T-helper 1 cell treated with Interleukin-12 subunit alpha and Interleukin-12 subunit beta and Interleukin-4 antibody, amounts not matched to agents 30 μg/mL and 1 μg/mL, for 36 hours (primary cell): ENCODE measurements around the gene ICAM1.

Experiments used
- H3K27ac Mint-ChIP-seq: one replicate; pipeline ENCODE4 v1.8.0; 2021; ENCODE audit warnings: mild to moderate bottlenecking, mixed read lengths
- H3K27me3 Mint-ChIP-seq: one replicate; pipeline ENCODE4 v1.8.0; 2021; ENCODE audit warnings: low read depth, mixed read lengths
- H3K36me3 Mint-ChIP-seq: one replicate; pipeline ENCODE4 v1.8.0; 2021; ENCODE audit warnings: low read depth, mixed read lengths
- H3K4me1 Mint-ChIP-seq: one replicate; pipeline ENCODE4 v1.8.0; 2021; ENCODE audit warnings: low read depth, mixed read lengths
- H3K4me3 Mint-ChIP-seq: one replicate; pipeline ENCODE4 v1.8.0; 2021; ENCODE audit warnings: mild to moderate bottlenecking, moderate library complexity, mixed read lengths
- H3K9me3 Mint-ChIP-seq: one replicate; pipeline ENCODE4 v1.8.0; 2021; ENCODE audit warnings: mixed read lengths

Gene ICAM1

DNA sequence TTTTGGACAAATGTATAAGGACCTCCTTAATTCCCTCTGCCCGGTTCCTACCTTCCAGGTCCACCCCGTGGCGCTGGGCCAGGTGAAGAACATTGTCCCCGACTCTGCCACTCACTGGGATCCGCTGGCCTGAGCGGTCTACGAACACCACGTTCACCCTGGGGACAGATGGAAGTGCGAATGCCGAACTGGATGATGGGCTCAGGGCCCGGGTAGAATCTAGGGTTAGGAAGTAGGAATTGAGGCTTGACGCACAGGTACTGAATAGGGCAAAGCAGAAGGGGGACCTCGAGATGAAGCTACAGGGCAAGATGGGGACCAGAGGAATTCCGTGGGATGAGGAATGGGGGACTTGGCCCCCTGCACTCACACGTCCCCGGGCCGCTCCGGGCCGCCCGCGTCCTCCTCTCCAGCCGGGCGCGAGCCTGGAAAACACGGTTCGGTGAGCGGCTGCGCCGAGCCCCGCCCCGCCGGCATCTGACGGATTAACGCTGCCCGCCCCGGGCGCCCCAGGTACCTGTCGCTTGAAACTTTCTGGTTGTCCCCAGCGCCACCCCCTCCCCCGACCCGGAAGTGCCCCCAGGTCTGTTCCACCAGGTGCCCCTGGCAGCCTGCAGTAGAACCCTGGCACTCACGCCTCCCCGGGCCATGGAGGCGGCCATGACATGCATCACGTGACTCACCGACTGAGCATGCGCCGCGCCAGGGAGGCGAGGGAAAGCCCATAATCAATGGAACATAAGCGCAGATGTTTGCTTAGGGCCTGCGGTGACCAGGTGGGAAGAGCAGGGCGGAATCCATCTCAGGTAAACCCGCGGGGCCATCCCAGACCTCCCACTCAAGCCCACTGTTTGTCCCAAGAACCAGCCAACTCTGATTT lies 44.7 kb downstream of the ICAM1 start, which contains the start of gene FDX2:
Gene FDX2, minus strand, starts transcription at position 681 of the 880 bp plus-strand sequence. Its CDS starts 19 bp downstream, at position 662.
- peak within 1 kb of the TSS; percentile 75 for H3K27ac Mint-ChIP-seq

GRCh38 chr19:10316229-10317044 lies 45.5 kb downstream of the ICAM1 start:
- Mint-ChIP-seq H3K27ac (peak overlapping the region; percentile 75), H3K36me3 (peaks cover 13% of the 10 kb centered on the region), H3K27me3 (no peaks in the 10 kb centered on the region)

More for the DNA sequence above, 44.7 kb downstream of the ICAM1 start, which contains the start of gene FDX2:
- Mint-ChIP-seq H3K4me3 (peak within 1 kb of the TSS; percentile 87), H3K36me3 (peaks cover 13% of the 10 kb centered on the region), H3K9me3 (no peaks in the 10 kb centered on the region), H3K4me1 (peaks cover 10% of the 10 kb centered on the region), H3K27me3 (no peaks in the 10 kb centered on the region)

DNA sequence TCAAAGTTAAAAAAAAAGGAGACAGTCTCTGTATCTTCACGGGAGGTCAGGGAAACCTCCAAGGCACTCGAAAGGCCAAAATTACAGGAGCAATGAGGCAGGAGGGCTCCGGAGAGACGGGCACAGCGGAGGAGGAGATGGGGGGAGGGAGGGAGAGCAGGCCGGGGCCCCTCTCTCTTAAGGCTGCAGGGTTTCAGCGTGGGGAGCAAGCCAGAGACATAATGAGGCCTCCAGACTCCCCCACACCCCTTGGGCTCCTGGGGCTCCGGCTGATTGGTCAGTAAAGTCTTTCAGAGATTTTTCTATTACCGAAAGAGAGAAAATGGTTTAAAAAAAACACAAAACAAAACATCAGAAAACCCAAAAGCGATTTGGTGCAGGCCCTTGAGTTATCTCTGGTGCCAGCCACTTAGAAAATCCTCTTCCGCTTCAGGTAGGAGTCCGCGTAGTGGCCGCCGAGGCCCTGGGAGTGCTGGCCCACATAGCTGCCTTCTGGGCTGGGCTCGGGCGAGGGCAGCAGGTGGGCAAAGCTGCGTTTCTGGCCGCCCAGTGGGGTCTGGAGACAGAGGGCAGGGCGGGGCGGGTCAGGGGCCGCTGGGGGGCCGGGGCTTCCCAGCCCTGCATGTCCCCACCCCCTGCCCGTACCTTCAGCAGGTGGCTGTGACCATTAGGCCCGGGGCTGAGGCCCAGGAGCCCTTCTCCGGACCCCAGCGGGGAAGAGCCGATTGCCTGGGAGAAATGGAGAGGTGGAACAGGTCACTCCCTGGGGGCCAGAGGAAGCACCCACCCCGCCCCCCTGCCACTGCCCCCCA lies 46.3 kb downstream of the ICAM1 start:
- no peak overlapping the region for H3K4me3 Mint-ChIP-seq
- peaks cover 18% of the 10 kb centered on the region for H3K36me3 Mint-ChIP-seq
- no peaks in the 10 kb centered on the region for H3K27me3 Mint-ChIP-seq
- no peak overlapping the region for H3K27ac Mint-ChIP-seq
- peaks cover 10% of the 10 kb centered on the region for H3K4me1 Mint-ChIP-seq
- no peaks in the 10 kb centered on the region for H3K9me3 Mint-ChIP-seq

More at GRCh38 chr19:10316229-10317044, 45.5 kb downstream of the ICAM1 start:
- Mint-ChIP-seq H3K4me1 (peaks cover 10% of the 10 kb centered on the region), H3K4me3 (peak overlapping the region; percentile 67), H3K9me3 (no peaks in the 10 kb centered on the region)

DNA sequence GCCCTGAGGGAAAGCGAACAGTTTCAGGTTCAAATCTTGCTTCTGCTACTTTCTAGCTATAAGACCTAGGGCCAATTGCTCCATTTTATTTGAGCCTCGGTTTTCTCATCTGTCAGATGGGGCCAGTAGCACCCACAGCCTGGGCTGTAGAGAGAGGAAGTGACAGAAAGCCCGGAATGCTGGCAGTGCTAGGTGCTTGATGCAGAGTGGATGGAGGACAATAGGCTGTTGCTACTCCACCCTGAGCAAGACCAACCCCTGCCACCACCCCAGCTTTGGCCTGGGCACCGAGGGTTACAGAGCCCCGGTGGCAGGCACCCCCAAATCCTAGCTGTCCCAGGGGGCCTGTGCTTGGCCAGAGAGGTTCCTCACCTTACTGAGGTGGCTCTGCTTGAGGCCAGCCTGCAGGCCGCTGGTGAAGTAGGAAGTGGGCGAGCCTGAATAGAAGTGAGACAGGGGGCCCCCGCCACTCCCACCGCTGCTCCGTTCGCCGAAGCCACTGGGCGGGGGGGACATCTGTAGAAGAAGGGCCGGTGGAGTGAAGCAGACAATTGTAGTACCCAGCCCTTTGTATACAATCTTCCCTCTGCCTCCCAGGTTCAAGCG lies 47.0 kb downstream of the ICAM1 start:
- no peak overlapping the region for H3K27ac Mint-ChIP-seq
- H3K4me1 Mint-ChIP-seq, result peaks cover 10% of the 10 kb centered on the region
- H3K36me3 Mint-ChIP-seq, result peaks cover 18% of the 10 kb centered on the region
- no peak overlapping the region for H3K4me3 Mint-ChIP-seq
- no peaks in the 10 kb centered on the region for H3K27me3 Mint-ChIP-seq
- H3K9me3 Mint-ChIP-seq, result no peaks in the 10 kb centered on the region

- Mint-ChIP-seq H3K4me3 (no peak overlapping the region), H3K9me3 (no peaks in the 10 kb centered on the region), H3K36me3 (peaks cover 18% of the 10 kb centered on the region), H3K27me3 (no peaks in the 10 kb centered on the region), H3K27ac (no peak overlapping the region), H3K4me1 (peaks cover 10% of the 10 kb centered on the region)
These were observed 48.1 kb downstream of the ICAM1 start for GRCh38 chr19:10318807-10319682.

DNA sequence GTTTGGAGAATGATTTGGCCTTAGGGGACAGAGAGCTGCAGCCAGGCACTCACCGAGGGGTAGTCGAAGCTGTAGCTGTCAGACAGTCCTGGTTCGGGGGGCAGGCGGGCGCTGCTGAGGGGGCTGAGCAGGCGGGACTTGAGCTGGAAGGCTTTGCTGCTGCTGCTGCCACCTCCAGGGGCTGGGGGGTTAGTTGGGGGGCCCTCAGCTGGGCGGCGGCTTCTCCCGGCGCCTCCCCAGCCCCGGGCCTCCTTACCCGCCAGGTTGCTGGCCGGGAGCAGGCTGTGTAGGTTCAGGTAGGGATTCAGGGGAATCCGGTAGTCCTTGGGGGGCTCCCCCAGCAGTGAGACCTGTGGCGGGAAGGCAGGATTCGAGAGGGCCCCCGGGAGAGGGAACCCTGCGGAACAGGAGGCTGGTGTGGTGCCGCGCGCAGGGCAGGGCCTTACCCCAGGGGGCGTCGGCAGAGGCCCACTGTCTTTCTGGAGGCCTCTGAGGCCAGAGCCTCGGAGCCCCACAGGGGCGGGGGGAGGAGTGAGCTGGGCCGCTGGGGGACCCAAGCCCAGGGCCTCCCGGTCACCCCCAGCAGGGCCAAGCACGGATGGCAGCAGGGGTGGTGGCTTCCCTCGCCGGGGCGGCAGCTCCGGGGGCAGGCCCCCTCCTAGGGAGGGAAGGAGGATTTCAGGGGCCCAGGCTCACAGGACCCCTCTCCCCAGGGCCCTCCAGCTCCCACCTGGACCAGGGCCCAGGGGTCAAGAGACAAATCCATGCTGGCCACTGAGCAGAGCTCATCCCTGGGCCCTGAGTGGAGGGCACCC lies 49.9 kb downstream of the ICAM1 start:
- H3K27me3 Mint-ChIP-seq, result no peaks in the 10 kb centered on the region
- peaks cover 18% of the 10 kb centered on the region for H3K36me3 Mint-ChIP-seq
- H3K4me1 Mint-ChIP-seq, result peaks cover 3% of the 10 kb centered on the region
- no peak overlapping the region for H3K27ac Mint-ChIP-seq
- no peaks in the 10 kb centered on the region for H3K9me3 Mint-ChIP-seq
- no peak overlapping the region for H3K4me3 Mint-ChIP-seq

- Mint-ChIP-seq H3K4me1 (no peaks in the 10 kb centered on the region), H3K4me3 (no peak overlapping the region), H3K27ac (no peak overlapping the region), H3K27me3 (no peaks in the 10 kb centered on the region), H3K36me3 (peaks cover 15% of the 10 kb centered on the region), H3K9me3 (no peaks in the 10 kb centered on the region)
These were observed 50.5 kb downstream of the ICAM1 start for GRCh38 chr19:10321417-10321797.

GRCh38 chr19:10321874-10322835 lies 51.2 kb downstream of the ICAM1 start:
- H3K36me3 Mint-ChIP-seq, result peaks cover 12% of the 10 kb centered on the region
- H3K27me3 Mint-ChIP-seq, result no peaks in the 10 kb centered on the region
- H3K4me3 Mint-ChIP-seq, result no peak overlapping the region
- no peaks in the 10 kb centered on the region for H3K4me1 Mint-ChIP-seq
- H3K9me3 Mint-ChIP-seq, result no peaks in the 10 kb centered on the region
- no peak overlapping the region for H3K27ac Mint-ChIP-seq

DNA sequence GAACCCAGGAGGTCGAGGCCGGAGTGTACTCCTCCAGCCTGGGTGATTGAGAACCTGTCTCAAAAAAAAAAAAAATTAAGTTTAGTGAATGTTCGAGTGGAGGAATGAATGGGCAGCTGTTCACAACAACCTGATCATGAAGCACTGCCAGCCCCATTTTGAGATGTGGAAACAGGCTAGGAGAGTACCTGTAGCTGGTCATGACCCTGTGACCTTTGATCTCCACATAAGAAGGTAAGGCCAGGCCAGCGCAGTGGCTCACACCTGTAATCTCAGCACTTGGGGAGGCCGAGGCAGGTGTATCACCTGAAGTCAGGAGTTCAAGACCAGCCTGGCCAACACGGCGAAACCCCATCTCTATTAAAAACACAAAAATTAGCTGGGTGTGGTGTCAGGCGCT lies 54.8 kb downstream of the ICAM1 start:
- Mint-ChIP-seq H3K4me3 (no peak overlapping the region), H3K36me3 (peaks cover 9% of the 10 kb centered on the region), H3K9me3 (no peaks in the 10 kb centered on the region), H3K27ac (no peak overlapping the region), H3K4me1 (no peaks in the 10 kb centered on the region), H3K27me3 (no peaks in the 10 kb centered on the region)

DNA sequence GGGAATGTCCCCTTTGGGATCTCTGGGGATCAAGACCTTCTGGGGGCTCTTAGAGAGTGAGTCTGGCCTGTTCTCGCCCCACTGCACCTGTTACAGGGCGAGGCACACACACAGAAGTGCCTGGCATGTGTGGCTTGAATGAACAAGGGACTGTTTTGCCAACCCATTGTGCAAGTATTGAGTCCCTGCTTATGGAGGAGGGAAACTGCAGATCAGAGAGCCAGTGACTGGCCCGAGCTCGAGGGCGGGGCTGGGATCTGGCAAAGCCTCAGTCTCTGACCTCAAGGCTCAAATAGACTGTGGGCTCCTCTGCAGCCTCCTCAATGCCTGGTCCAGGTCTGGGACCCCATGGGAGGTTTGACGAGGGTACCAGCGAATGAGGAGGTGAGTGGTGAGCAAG lies 56.9 kb downstream of the ICAM1 start:
- Mint-ChIP-seq H3K4me3 (no peak overlapping the region), H3K36me3 (peaks cover 8% of the 10 kb centered on the region), H3K27ac (no peak overlapping the region), H3K4me1 (peaks cover 8% of the 10 kb centered on the region), H3K9me3 (no peaks in the 10 kb centered on the region), H3K27me3 (no peaks in the 10 kb centered on the region)

- H3K9me3 Mint-ChIP-seq, result no peaks in the 10 kb centered on the region
- H3K36me3 Mint-ChIP-seq, result peaks cover 12% of the 10 kb centered on the region
- no peak overlapping the region for H3K27ac Mint-ChIP-seq
- no peaks in the 10 kb centered on the region for H3K27me3 Mint-ChIP-seq
- peaks cover 14% of the 10 kb centered on the region for H3K4me1 Mint-ChIP-seq
- H3K4me3 Mint-ChIP-seq, result no peak overlapping the region
These were observed 57.9 kb downstream of the ICAM1 start for GRCh38 chr19:10328558-10329429.
